Osteoblast (primary cell): ENCODE measurements around the gene CUL4A. TPM values are rescaled to one million over a fixed set of nuclear protein-coding genes. Genes with fewer than 3 reads are reported as not detected.
A peak's percentile ranks its signal among the peaks of the same experiment; 100 is the strongest.

Source experiments
- DNase-seq: peaks from one replicate; pipeline ENCODE4 v3.0.0; 2011; ENCODE audit warnings: low spot score, mixed read lengths; ENCODE audit not compliant: insufficient read length; ENCODE audit errors: missing footprints
- H2AFZ ChIP-seq: 2 replicates; pipeline ENCODE4 v1.6.0; 2011; ENCODE audit warnings: mild to moderate bottlenecking, low read length
- H3K27ac ChIP-seq: 2 replicates; pipeline ENCODE4 v1.5.1; 2011; ENCODE audit warnings: mild to moderate bottlenecking, low read depth, low read length, moderate library complexity
- H3K27me3 ChIP-seq: 2 replicates; pipeline ENCODE4 v1.6.0; 2012; ENCODE audit warnings: mild to moderate bottlenecking, control low read depth, inconsistent platforms, low read length, moderate library complexity; ENCODE audit not compliant: insufficient read depth
- H3K36me3 ChIP-seq: 2 replicates; pipeline ENCODE4 v1.5.1; 2011; ENCODE audit warnings: mild to moderate bottlenecking, low read length, control low read depth, moderate library complexity; ENCODE audit not compliant: insufficient read depth
- H3K4me1 ChIP-seq: 2 replicates; pipeline ENCODE4 v1.5.1; 2011; ENCODE audit warnings: mild to moderate bottlenecking, low read length, control low read depth, moderate library complexity; ENCODE audit not compliant: insufficient read depth
- H3K4me2 ChIP-seq: 2 replicates; pipeline ENCODE4 v1.6.0; 2011; ENCODE audit warnings: mild to moderate bottlenecking, low read length; ENCODE audit not compliant: insufficient read depth
- H3K4me3 ChIP-seq: fragments of 200-600 bp; sonication (generic); 3 replicates; pipeline ENCODE4 v1.5.1; 2012; ENCODE audit warnings: mild to moderate bottlenecking, low read length, inconsistent platforms; ENCODE audit not compliant: insufficient read depth
- H3K79me2 ChIP-seq: 2 replicates; pipeline ENCODE4 v1.6.0; 2012; ENCODE audit warnings: mild to moderate bottlenecking, low read length, control low read depth, inconsistent platforms; ENCODE audit not compliant: insufficient read depth
- H3K9me3 ChIP-seq: 2 replicates; pipeline ENCODE4 v1.5.1; 2011; ENCODE audit warnings: low read depth, low read length, control low read depth
- H4K20me1 ChIP-seq: 2 replicates; pipeline ENCODE4 v1.6.0; 2012; ENCODE audit warnings: mild to moderate bottlenecking, low read length, control low read depth; ENCODE audit not compliant: insufficient read depth
- small RNA-seq: library from RNA; depleted of rRNA; stranded (forward); fragments of <200 nt; gene quantifications from one replicate; pipeline ENCODE3, GENCODE V24; 2012
- total RNA-seq: library from RNA; depleted of rRNA; stranded (reverse); fragments of >200 nt; gene quantifications from 2 replicates; pipeline ENCODE4 v1.2.3, GENCODE V29; 2012
- TF ChIP-seq, protein P1 (sequence below): IDR thresholded peaks from 2 replicates; pipeline ENCODE4 v1.5.1; 2011; ENCODE audit warnings: mild to moderate bottlenecking, low read depth, low read length, moderate library complexity; ENCODE audit errors: extremely low read depth

CUL4A gene
- total RNA-seq, 1 donor, result 128 TPM

DNA sequence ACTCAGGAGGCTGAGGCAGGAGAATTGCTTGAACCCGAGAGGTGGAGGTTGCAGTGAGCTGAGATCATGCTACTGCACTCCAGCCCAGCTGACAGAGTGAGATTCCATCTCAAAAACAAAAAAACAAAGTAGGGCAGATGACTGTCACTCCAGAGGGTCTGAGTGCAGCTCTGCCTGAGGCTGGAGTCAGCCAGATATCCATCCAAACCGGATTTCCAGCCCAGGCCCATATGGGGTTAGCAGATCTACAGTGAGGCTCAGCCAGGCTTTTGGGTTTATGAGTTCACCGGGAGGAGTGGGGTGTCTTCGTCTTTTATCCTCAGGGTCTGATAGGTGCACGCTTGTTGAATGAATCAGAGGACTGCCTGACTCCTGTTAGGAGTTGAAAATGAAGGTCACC is 106.6 kb downstream of the CUL4A start:
- H4K20me1 ChIP-seq, result peaks cover 18% of the 10 kb centered on the region
- TF ChIP-seq, protein P1, sequence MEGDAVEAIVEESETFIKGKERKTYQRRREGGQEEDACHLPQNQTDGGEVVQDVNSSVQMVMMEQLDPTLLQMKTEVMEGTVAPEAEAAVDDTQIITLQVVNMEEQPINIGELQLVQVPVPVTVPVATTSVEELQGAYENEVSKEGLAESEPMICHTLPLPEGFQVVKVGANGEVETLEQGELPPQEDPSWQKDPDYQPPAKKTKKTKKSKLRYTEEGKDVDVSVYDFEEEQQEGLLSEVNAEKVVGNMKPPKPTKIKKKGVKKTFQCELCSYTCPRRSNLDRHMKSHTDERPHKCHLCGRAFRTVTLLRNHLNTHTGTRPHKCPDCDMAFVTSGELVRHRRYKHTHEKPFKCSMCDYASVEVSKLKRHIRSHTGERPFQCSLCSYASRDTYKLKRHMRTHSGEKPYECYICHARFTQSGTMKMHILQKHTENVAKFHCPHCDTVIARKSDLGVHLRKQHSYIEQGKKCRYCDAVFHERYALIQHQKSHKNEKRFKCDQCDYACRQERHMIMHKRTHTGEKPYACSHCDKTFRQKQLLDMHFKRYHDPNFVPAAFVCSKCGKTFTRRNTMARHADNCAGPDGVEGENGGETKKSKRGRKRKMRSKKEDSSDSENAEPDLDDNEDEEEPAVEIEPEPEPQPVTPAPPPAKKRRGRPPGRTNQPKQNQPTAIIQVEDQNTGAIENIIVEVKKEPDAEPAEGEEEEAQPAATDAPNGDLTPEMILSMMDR, result no peak
- peaks cover 73% of the 10 kb centered on the region for H3K79me2 ChIP-seq

More for the DNA sequence above, 106.6 kb downstream of the CUL4A start:
- Histone ChIP-seq H3K27ac (no peak overlapping the region), H3K27me3 (no peaks in the 10 kb centered on the region), H3K4me2 (no peak overlapping the region), H3K36me3 (peaks cover 29% of the 10 kb centered on the region), H3K4me1 (no peaks in the 10 kb centered on the region), H2AFZ (no peak overlapping the region), H3K9me3 (no peaks in the 10 kb centered on the region), H3K4me3 (no peak overlapping the region)
- peak; percentile 17 for DNase-seq

Small RNAs within 50 kb of the gene (small RNA-seq; reads per million reads assigned to genes)
- gene AL137002.1 (not detected), gene MIR8075 (not detected)

Other genes starting within 250 kb of the CUL4A start
- 6.5 TPM in 2 replicates for gene MCF2L, start 240.4 kb upstream of the CUL4A start, total RNA-seq
- under 0.01 TPM in 1 of 2 replicates, not detected in the other for gene F7, start 103.8 kb upstream of the CUL4A start, total RNA-seq
- 0.29 TPM in 1 of 2 replicates, not detected in the other for gene F10, start 86.8 kb upstream of the CUL4A start, total RNA-seq
- gene PROZ, start 51.0 kb upstream of the CUL4A start, total RNA-seq, result not detected in 2 replicates
- gene PCID2, start 944 bp upstream of the CUL4A start, total RNA-seq, result 48.5 and 55.4 TPM in 2 replicates
- gene LAMP1, start 87.6 kb downstream of the CUL4A start, total RNA-seq, result 211 and 216 TPM in 2 replicates
- gene GRTP1, start 154.5 kb downstream of the CUL4A start, total RNA-seq, result 0.29 and 0.36 TPM in 2 replicates
- gene ADPRHL1, start 243.9 kb downstream of the CUL4A start, total RNA-seq, result 3.8 and 5.1 TPM in 2 replicates